Fibroblast of lung (primary cell): ENCODE measurements around the gene ELOF1. TPM values are rescaled to one million over a fixed set of nuclear protein-coding genes. Genes with fewer than 3 reads are reported as not detected.

Experiments
- DNase-seq, 2 donors: peaks; one replicate each; pipeline versions ENCODE4 v3.0.0 to v3.0.0-alpha.2; 2010; ENCODE audit warnings: low read depth in 2 of 2
- H2AFZ ChIP-seq: 2 replicates; pipeline ENCODE4 v1.5.1; 2012; ENCODE audit warnings: low read length, control low read depth, inconsistent platforms
- H3K27ac ChIP-seq: 2 replicates; pipeline ENCODE4 v1.5.1; 2011; ENCODE audit warnings: low read length, control low read depth; ENCODE audit not compliant: insufficient read depth
- H3K27me3 ChIP-seq: 2 replicates; pipeline ENCODE4 v1.5.1; 2011; ENCODE audit warnings: mild to moderate bottlenecking, low read length; ENCODE audit not compliant: control insufficient read depth, insufficient read depth
- H3K36me3 ChIP-seq: 2 replicates; pipeline ENCODE4 v1.5.1; 2011; ENCODE audit warnings: low read length; ENCODE audit not compliant: control insufficient read depth, insufficient read depth
- H3K4me1 ChIP-seq: 2 replicates; pipeline ENCODE4 v1.5.1; 2011; ENCODE audit warnings: low read length; ENCODE audit not compliant: control insufficient read depth, insufficient read depth; ENCODE audit errors: extremely low read depth
- H3K4me2 ChIP-seq: 2 replicates; pipeline ENCODE4 v1.5.1; 2011; ENCODE audit warnings: low read length, control low read depth; ENCODE audit not compliant: insufficient read depth; ENCODE audit errors: extremely low read depth
- H3K4me3 ChIP-seq, 4 experiments: fragments of 200-600 bp in 1 of 4; sonication (generic) in 1 of 4; replicated peaks in 1 of 4; 2 replicates each; pipeline ENCODE4 v1.5.1; 2011 to 2016; ENCODE audit warnings: low read length in 4 of 4, low read depth in 3 of 4, mild to moderate bottlenecking in 3 of 4, control low read depth in 2 of 4, inconsistent platforms in 1 of 4, mixed read lengths in 1 of 4; ENCODE audit not compliant: insufficient read depth in 1 of 4; ENCODE audit errors: control extremely low read depth in 1 of 4
- H3K79me2 ChIP-seq: 2 replicates; pipeline ENCODE4 v1.5.1; 2012; ENCODE audit warnings: mild to moderate bottlenecking, low read length, inconsistent platforms; ENCODE audit not compliant: control insufficient read depth, insufficient read depth
- H3K9ac ChIP-seq: 2 replicates; pipeline ENCODE4 v1.5.1; 2011; ENCODE audit warnings: mild to moderate bottlenecking, low read length, control low read depth; ENCODE audit not compliant: insufficient read depth
- H3K9me3 ChIP-seq: 2 replicates; pipeline ENCODE4 v1.5.1; 2012; ENCODE audit warnings: low read depth, low read length; ENCODE audit not compliant: control insufficient read depth, insufficient read depth
- H4K20me1 ChIP-seq: 2 replicates; pipeline ENCODE4 v1.5.1; 2011; ENCODE audit warnings: low read length; ENCODE audit not compliant: control insufficient read depth, insufficient read depth; ENCODE audit errors: extremely low read depth
- CTCF ChIP-seq, 2 donors: IDR thresholded peaks in 1 of 2; conservative IDR thresholded peaks in 1 of 2; 1 replicate in 1 of 2; 2 replicates in 1 of 2; pipeline ENCODE4 v1.5.1; 2011 to 2012; ENCODE audit warnings: low read length in 2 of 2, control low read depth in 1 of 2, inconsistent platforms in 1 of 2, low read depth in 1 of 2, mild to moderate bottlenecking in 1 of 2
- EZH2 ChIP-seq: IDR thresholded peaks from 2 replicates; pipeline ENCODE4 v1.5.1; 2012; ENCODE audit warnings: low read length, control low read depth, mild to moderate bottlenecking; ENCODE audit errors: missing control alignments
- polyA plus RNA-seq, 2 donors: library from polyadenylated mRNA; depleted of rRNA in 1 of 2; stranded (reverse) in 1 of 2; unstranded in 1 of 2; fragments of >200 nt; gene quantifications; 2 replicates each; pipeline ENCODE4 v1.2.1, GENCODE V29; 2011 to 2012; ENCODE audit warnings: missing spikeins in 1 of 2
- total RNA-seq: library from RNA; depleted of rRNA; stranded (reverse); fragments of >200 nt; gene quantifications from 2 replicates; pipeline ENCODE4 v1.2.1, GENCODE V29; 2014

ELOF1 gene
- total and polyA plus RNA-seq, 2 donors (not counting 1 experiment from before 2014, with no cell fraction given) = 29.6 to 52.2 TPM

DNA sequence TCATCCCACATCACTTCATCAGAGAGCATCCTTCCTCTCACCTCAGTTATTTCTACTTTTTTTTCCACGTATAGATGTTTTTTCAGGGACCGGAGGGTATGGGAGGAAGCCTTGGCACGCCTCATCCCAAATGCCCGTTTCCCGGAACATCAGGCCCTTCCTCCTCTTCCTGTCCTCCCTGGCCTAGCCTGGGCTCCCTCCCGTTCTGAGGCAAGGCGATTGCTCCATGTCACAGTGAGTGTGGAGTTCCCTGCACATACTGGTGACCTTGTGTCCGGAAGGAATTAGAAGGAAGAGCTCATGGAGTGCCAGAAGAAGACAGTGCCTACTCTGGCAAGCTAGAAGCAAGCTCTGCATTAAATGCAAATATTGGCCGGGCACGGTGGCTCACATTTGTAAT lies 37.1 kb upstream of the ELOF1 start:
- Histone ChIP-seq H4K20me1 (no peaks in the 10 kb centered on the region), H2AFZ (no peak overlapping the region), H3K79me2 (peaks cover 29% of the 10 kb centered on the region), H3K4me3 (no peak overlapping the region), H3K27ac (no peak overlapping the region), H3K27me3 (no peaks in the 10 kb centered on the region), H3K4me2 (no peak overlapping the region), H3K4me1 (no peaks in the 10 kb centered on the region), H3K9me3 (no peaks in the 10 kb centered on the region), H3K36me3 (no peaks in the 10 kb centered on the region), H3K9ac (no peak overlapping the region)
- no peak for DNase-seq
- TF ChIP-seq EZH2 (no peak), CTCF (conservative IDR thresholded peaks at IDR 0.05 in 1 of 2, IDR thresholded peaks at IDR 0.05 in 1 of 2; ENCODE audit: low read depth in 1 of 2, low read length in 2 of 2) (no peak)

- DNase-seq = no peak
- no peak for TF ChIP-seq EZH2
- TF ChIP-seq CTCF (conservative IDR thresholded peaks at IDR 0.05 in 1 of 2, IDR thresholded peaks at IDR 0.05 in 1 of 2; ENCODE audit: low read depth in 1 of 2, low read length in 2 of 2) = no peak
Observed at GRCh38 chr19:11594084-11594483, 35.1 kb upstream of the ELOF1 start.

GRCh38 chr19:11587975-11588631 lies 29.1 kb upstream of the ELOF1 start:
- no peak overlapping the region for H3K9ac ChIP-seq

More at GRCh38 chr19:11594084-11594483, 35.1 kb upstream of the ELOF1 start:
- H3K4me1 ChIP-seq = no peaks in the 10 kb centered on the region
- no peaks in the 10 kb centered on the region for H4K20me1 ChIP-seq
- H3K27ac ChIP-seq = no peak overlapping the region
- H3K36me3 ChIP-seq = no peaks in the 10 kb centered on the region
- H3K9ac ChIP-seq = no peak overlapping the region
- peaks cover 18% of the 10 kb centered on the region for H3K79me2 ChIP-seq
- no peak overlapping the region for H2AFZ ChIP-seq
- no peaks in the 10 kb centered on the region for H3K9me3 ChIP-seq
- no peak overlapping the region for H3K4me2 ChIP-seq
- no peaks in the 10 kb centered on the region for H3K27me3 ChIP-seq
- no peak overlapping the region for H3K4me3 ChIP-seq

More at GRCh38 chr19:11587975-11588631, 29.1 kb upstream of the ELOF1 start:
- Histone ChIP-seq H3K9me3 (no peaks in the 10 kb centered on the region), H3K27ac (no peak overlapping the region), H4K20me1 (no peaks in the 10 kb centered on the region), H3K4me3 (no peak overlapping the region), H3K79me2 (no peaks in the 10 kb centered on the region), H3K27me3 (no peaks in the 10 kb centered on the region), H3K36me3 (no peaks in the 10 kb centered on the region), H3K4me2 (peak overlapping the region; percentile 73), H2AFZ (no peak overlapping the region), H3K4me1 (no peaks in the 10 kb centered on the region)
- DNase-seq = no peak
- TF ChIP-seq EZH2 (no peak), CTCF (conservative IDR thresholded peaks at IDR 0.05 in 1 of 2, IDR thresholded peaks at IDR 0.05 in 1 of 2; ENCODE audit: low read depth in 1 of 2, low read length in 2 of 2) (no peak)
